AG04450 (cell line): ENCODE results near the gene KIAA1671. TPM values are rescaled to one million over a fixed set of nuclear protein-coding genes. Genes with fewer than 3 reads are reported as not detected.

Source experiments
- CTCF ChIA-PET: fragments of 300-600, 350-600 bp; formaldehyde crosslinking; extraction: SDS; loops from one replicate; lab custom pipeline; 2022; ENCODE audit warnings: antibody characterized with exemption, inconsistent platforms; lab: Charles Lee
- POLR2A ChIA-PET: fragments of 350-600 bp; formaldehyde crosslinking; extraction: SDS; loops from one replicate; lab custom pipeline; 2021; ENCODE audit warnings: antibody characterized with exemption, inconsistent platforms; lab: Yijun Ruan, JAX
- DNase-seq: peaks from one replicate; pipeline ENCODE4 v3.0.0-alpha.2; 2011; ENCODE audit warnings: low read depth, low spot score
- H3K27ac ChIP-seq: one replicate; pipeline ENCODE4 v1.5.1; 2012; ENCODE audit warnings: low read depth, low read length, control low read depth
- H3K27me3 ChIP-seq: one replicate; pipeline ENCODE4 v1.6.0; 2012; ENCODE audit warnings: low read length; ENCODE audit not compliant: control insufficient read depth, insufficient read depth
- H3K4me3 ChIP-seq: 2 replicates; pipeline ENCODE4 v1.5.1; 2011; ENCODE audit warnings: mild to moderate bottlenecking, low read depth, low read length, control low read depth
- H3K9me3 ChIP-seq: 2 replicates; pipeline ENCODE4 v1.5.1; 2012; ENCODE audit warnings: low read length; ENCODE audit not compliant: control insufficient read depth, insufficient read depth
- polyA plus RNA-seq: library from polyadenylated mRNA; depleted of rRNA; stranded (reverse); fragments of >200 nt; gene quantifications from 2 replicates; pipeline ENCODE4 v1.2.3, GENCODE V29; 2011
- TF ChIP-seq, protein P1 (sequence below): IDR thresholded peaks from 2 replicates; pipeline ENCODE4 v1.5.1; 2011; ENCODE audit warnings: low read depth, low read length, control low read depth, inconsistent platforms

The KIAA1671 gene
- polyA plus RNA-seq, 1 experiment, result 0.02 TPM

- H3K27ac ChIP-seq, result no peak overlapping the region
- H3K4me3 ChIP-seq, result no peak overlapping the region
- no peaks in the 10 kb centered on the region for H3K27me3 ChIP-seq
- TF ChIP-seq, protein P1, sequence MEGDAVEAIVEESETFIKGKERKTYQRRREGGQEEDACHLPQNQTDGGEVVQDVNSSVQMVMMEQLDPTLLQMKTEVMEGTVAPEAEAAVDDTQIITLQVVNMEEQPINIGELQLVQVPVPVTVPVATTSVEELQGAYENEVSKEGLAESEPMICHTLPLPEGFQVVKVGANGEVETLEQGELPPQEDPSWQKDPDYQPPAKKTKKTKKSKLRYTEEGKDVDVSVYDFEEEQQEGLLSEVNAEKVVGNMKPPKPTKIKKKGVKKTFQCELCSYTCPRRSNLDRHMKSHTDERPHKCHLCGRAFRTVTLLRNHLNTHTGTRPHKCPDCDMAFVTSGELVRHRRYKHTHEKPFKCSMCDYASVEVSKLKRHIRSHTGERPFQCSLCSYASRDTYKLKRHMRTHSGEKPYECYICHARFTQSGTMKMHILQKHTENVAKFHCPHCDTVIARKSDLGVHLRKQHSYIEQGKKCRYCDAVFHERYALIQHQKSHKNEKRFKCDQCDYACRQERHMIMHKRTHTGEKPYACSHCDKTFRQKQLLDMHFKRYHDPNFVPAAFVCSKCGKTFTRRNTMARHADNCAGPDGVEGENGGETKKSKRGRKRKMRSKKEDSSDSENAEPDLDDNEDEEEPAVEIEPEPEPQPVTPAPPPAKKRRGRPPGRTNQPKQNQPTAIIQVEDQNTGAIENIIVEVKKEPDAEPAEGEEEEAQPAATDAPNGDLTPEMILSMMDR, result no peak
- CTCF ChIA-PET, result interaction anchor here (2.4 kb wide), 1 partner anchor 111 kb away, joined by 12 read pairs; no protein-coding TSS in a partner anchor
- no peaks in the 10 kb centered on the region for H3K9me3 ChIP-seq
- DNase-seq, result no peak
- POLR2A ChIA-PET, result no interaction called here
These were observed 15.4 kb upstream of the KIAA1671 start for GRCh38 chr22:24937114-24937513.

DNA sequence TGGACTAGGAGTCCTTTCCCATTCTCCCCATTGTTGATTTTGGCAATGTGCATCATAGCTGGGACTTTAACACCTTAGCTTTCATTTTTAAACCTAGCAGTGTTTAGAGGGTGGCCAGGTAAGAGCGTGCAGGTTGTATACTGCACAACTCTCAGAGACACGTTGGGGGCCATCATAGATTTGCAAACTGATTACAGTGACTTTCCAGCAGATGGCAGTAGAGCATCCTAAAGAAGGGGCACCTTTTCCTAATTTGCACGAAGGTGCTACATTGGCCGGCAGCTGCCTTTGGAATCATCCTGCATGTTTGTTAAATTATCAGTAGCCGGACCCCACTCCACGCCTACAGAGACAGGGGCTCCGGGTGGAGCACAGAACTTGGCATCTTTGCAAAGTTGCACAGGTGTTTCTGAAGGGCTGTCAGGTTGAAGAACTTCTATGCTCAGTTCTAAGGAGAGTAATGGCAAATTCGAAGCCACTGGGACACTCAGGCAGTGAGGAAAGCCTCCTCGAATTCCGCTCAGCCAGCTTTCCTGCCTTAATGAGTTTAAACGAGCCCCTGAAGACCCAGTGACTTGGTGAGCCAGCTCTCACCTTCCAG is 13.7 kb upstream of the KIAA1671 start:
- no peak for DNase-seq
- ChIA-PET POLR2A (no interaction called here), CTCF (interaction anchor here (0.7 to 2.4 kb wide), 9 partner anchors 8 to 167 kb away, joined by 3 to 12 read pairs (median 4); no protein-coding TSS in a partner anchor)
- H3K4me3 ChIP-seq, result no peak overlapping the region
- H3K9me3 ChIP-seq, result no peaks in the 10 kb centered on the region
- TF ChIP-seq, protein P1, result peak; percentile 68
- H3K27me3 ChIP-seq, result no peaks in the 10 kb centered on the region
- H3K27ac ChIP-seq, result no peak overlapping the region

- no peak overlapping the region for H3K27ac ChIP-seq
- TF ChIP-seq, protein P1, result no peak
- POLR2A ChIA-PET, result no interaction called here
- H3K27me3 ChIP-seq, result no peaks in the 10 kb centered on the region
- DNase-seq, result no peak
- no peaks in the 10 kb centered on the region for H3K9me3 ChIP-seq
- no peak overlapping the region for H3K4me3 ChIP-seq
- CTCF ChIA-PET, result interaction anchor here (0.5 kb wide), 1 partner anchor 99 kb away, joined by 3 read pairs; no protein-coding TSS in a partner anchor
These were observed 10.2 kb upstream of the KIAA1671 start for GRCh38 chr22:24942301-24942700.

DNA sequence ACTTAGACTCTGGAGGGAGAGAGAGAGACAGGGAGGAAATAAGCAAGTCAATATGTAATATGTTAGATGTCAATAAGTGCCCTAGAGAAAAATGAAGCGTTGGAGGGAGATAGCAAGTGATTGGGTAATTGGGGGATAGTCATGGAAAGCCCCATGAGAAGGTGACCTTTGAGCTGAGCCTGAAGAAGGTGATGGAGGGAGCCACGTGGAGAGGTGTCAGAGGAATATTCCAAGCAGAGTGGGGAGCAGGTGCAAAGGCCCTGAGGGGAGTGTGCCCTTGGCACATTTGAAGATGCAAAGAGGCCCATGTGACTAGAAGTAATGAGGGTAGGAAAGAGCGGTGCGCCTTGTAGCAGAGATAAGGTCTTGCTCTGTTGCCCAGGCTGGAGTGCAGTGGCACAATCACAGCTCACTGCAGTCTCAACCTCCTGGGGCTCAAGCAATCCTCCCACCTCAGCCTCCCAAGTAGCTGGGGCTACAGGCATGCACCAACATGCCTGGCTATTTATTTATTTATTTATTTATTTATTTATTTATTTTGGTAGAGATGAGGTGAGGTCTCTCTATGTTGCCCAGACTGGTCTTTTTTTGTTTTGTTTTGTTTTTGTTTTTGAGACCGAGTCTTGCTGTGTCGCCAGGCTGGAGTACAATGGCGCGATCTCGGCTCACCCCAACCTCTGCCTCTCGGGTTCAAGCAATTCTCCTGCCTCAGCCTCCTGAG is 8.1 kb upstream of the KIAA1671 start:
- Histone ChIP-seq H3K4me3 (no peak overlapping the region), H3K27me3 (no peaks in the 10 kb centered on the region), H3K9me3 (no peaks in the 10 kb centered on the region), H3K27ac (no peak overlapping the region)
- CTCF ChIA-PET, result no interaction called here
- POLR2A ChIA-PET, result no interaction called here
- no peak for DNase-seq
- TF ChIP-seq, protein P1, result no peak

DNA sequence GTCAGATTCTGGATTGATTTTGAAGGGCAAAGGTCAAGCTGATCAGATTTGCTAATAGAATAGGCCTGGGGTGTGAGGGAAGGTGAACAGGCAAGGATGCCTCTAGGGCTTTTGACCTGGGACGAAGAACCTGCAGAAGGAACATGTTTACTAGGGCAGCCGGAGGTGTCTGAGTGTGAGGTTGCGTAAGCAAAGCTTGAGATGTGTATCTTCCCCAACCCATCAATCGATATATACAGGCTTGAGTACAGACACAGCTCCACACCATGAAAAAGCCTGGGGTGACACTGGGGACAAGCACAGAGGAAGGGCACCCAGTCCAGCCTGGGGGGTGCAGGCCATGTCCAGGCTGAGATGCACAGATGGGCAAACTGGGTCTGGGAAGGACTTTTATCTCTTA is 7.1 kb upstream of the KIAA1671 start:
- DNase-seq, result no peak
- TF ChIP-seq, protein P1, result no peak
- H3K9me3 ChIP-seq, result no peaks in the 10 kb centered on the region
- no peak overlapping the region for H3K4me3 ChIP-seq
- no peaks in the 10 kb centered on the region for H3K27me3 ChIP-seq
- H3K27ac ChIP-seq, result no peak overlapping the region
- CTCF ChIA-PET, result no interaction called here
- POLR2A ChIA-PET, result no interaction called here
